Astrocyte (in vitro differentiated cells and primary cell): ENCODE measurements around the gene DGKB. TPM values are rescaled to one million over a fixed set of nuclear protein-coding genes. Genes with fewer than 3 reads are reported as not detected.

ENCODE experiments used
- DNase-seq: peaks from one replicate; pipeline ENCODE4 v3.0.0-alpha.2; 2010; ENCODE audit warnings: low read depth
- FAIRE-seq: peaks from 2 replicates; lab custom pipeline; 2011; peaks lifted over from hg19 to GRCh38; lab: Jason Lieb, UNC
- H2AFZ ChIP-seq: 2 replicates; pipeline ENCODE4 v1.6.0; 2012; ENCODE audit warnings: low read depth, low read length, inconsistent platforms
- H3K27ac ChIP-seq: 2 replicates; pipeline ENCODE4 v1.5.1; 2011; ENCODE audit warnings: low read depth, low read length, inconsistent platforms
- H3K27me3 ChIP-seq: 2 replicates; pipeline ENCODE4 v1.6.0; 2011; ENCODE audit warnings: low read length, inconsistent platforms; ENCODE audit not compliant: insufficient read depth
- H3K36me3 ChIP-seq: 2 replicates; pipeline ENCODE4 v1.5.1; 2011; ENCODE audit warnings: low read length, inconsistent platforms; ENCODE audit not compliant: insufficient read depth
- H3K4me1 ChIP-seq: 2 replicates; pipeline ENCODE4 v1.5.1; 2011; ENCODE audit warnings: low read length, inconsistent platforms; ENCODE audit not compliant: insufficient read depth
- H3K4me2 ChIP-seq: 2 replicates; pipeline ENCODE4 v1.6.0; 2012; ENCODE audit warnings: low read length, inconsistent platforms
- H3K4me3 ChIP-seq: 2 replicates; pipeline ENCODE4 v1.5.1; 2011; ENCODE audit warnings: low read depth, mild to moderate bottlenecking, low read length, inconsistent platforms; ENCODE audit not compliant: insufficient read depth
- H3K79me2 ChIP-seq: 2 replicates; pipeline ENCODE4 v1.6.0; 2012; ENCODE audit warnings: mild to moderate bottlenecking, low read length, inconsistent platforms; ENCODE audit not compliant: insufficient read depth
- H3K9ac ChIP-seq: 2 replicates; pipeline ENCODE4 v1.6.0; 2012; ENCODE audit warnings: mild to moderate bottlenecking, low read length, inconsistent platforms
- H3K9me3 ChIP-seq: 2 replicates; pipeline ENCODE4 v1.5.1; 2012; ENCODE audit warnings: low read depth, mild to moderate bottlenecking, low read length, inconsistent platforms; ENCODE audit not compliant: insufficient read depth
- H4K20me1 ChIP-seq: 2 replicates; pipeline ENCODE4 v1.6.0; 2012; ENCODE audit warnings: low read length, inconsistent platforms; ENCODE audit not compliant: insufficient read depth
- H3K27ac Mint-ChIP-seq: one replicate; pipeline ENCODE4 v1.8.0; 2021; ENCODE audit warnings: mild to moderate bottlenecking, mixed read lengths; ENCODE audit not compliant: unreplicated experiment
- H3K27me3 Mint-ChIP-seq: one replicate; pipeline ENCODE4 v1.8.0; 2021; ENCODE audit warnings: low read depth, mixed read lengths; ENCODE audit not compliant: unreplicated experiment
- H3K36me3 Mint-ChIP-seq: one replicate; pipeline ENCODE4 v1.8.0; 2021; ENCODE audit warnings: low read depth, mixed read lengths; ENCODE audit not compliant: unreplicated experiment
- H3K4me1 Mint-ChIP-seq: one replicate; pipeline ENCODE4 v1.8.0; 2021; ENCODE audit warnings: low read depth, mixed read lengths; ENCODE audit not compliant: unreplicated experiment
- H3K4me3 Mint-ChIP-seq: one replicate; pipeline ENCODE4 v1.8.0; 2021; ENCODE audit warnings: mild to moderate bottlenecking, moderate library complexity, mixed read lengths; ENCODE audit not compliant: unreplicated experiment
- H3K9me3 Mint-ChIP-seq: one replicate; pipeline ENCODE4 v1.8.0; 2021; ENCODE audit warnings: mild to moderate bottlenecking, mixed read lengths; ENCODE audit not compliant: unreplicated experiment
- CTCF ChIP-seq: IDR thresholded peaks from 2 replicates; pipeline ENCODE4 v1.5.1; 2011; ENCODE audit warnings: low read depth, mild to moderate bottlenecking, inconsistent platforms, low read length, moderate library complexity; ENCODE audit not compliant: insufficient read depth
- EZH2 ChIP-seq: IDR thresholded peaks from 2 replicates; pipeline ENCODE4 v1.6.1; 2012; ENCODE audit warnings: mild to moderate bottlenecking, low read length, inconsistent platforms; ENCODE audit not compliant: insufficient read depth
- total RNA-seq: library from RNA; stranded (reverse); gene quantifications from 2 replicates; pipeline ENCODE4 v1.2.1, GENCODE V29; 2021

The DGKB gene
- total RNA-seq, 1 donor from 2014 or later = 0.39 TPM

DNA sequence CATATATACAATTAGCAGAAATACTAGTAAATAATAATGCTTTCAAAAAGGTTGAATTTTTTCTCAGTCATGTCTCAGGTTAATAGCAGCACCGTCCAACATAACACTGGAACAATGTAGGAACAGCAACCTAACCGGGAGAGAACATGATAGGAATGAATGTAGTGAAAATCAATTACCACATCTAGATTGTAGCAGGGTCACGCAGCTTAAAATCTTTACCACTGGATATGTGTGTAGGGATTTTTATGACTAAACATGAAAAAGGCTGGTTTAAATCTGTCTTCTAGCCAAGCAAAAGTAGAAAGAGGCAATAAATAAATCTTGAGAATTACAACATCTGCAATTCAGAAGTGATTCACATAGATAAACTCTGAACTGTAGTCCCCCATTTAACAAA, 326.0 kb downstream of the DGKB start:
- H3K4me3 ChIP-seq = no peak overlapping the region
- Mint-ChIP-seq H3K9me3 (no peaks in the 10 kb centered on the region), H3K4me1 (no peaks in the 10 kb centered on the region), H3K4me3 (no peak overlapping the region), H3K27me3 (no peaks in the 10 kb centered on the region), H3K27ac (no peak overlapping the region), H3K36me3 (no peaks in the 10 kb centered on the region)
- H3K9me3 ChIP-seq = no peaks in the 10 kb centered on the region
- H3K79me2 ChIP-seq = no peaks in the 10 kb centered on the region
- no peak for TF ChIP-seq EZH2
- TF ChIP-seq CTCF = no peak
- no peak overlapping the region for H3K9ac ChIP-seq
- no peaks in the 10 kb centered on the region for H4K20me1 ChIP-seq
- no peak overlapping the region for H3K4me2 ChIP-seq
- H2AFZ ChIP-seq = no peak overlapping the region
- no peaks in the 10 kb centered on the region for H3K4me1 ChIP-seq
- no peak overlapping the region for H3K27ac ChIP-seq
- H3K27me3 ChIP-seq = no peaks in the 10 kb centered on the region
- H3K36me3 ChIP-seq = no peaks in the 10 kb centered on the region
- FAIRE-seq (no peak), DNase-seq (no peak)

DNA sequence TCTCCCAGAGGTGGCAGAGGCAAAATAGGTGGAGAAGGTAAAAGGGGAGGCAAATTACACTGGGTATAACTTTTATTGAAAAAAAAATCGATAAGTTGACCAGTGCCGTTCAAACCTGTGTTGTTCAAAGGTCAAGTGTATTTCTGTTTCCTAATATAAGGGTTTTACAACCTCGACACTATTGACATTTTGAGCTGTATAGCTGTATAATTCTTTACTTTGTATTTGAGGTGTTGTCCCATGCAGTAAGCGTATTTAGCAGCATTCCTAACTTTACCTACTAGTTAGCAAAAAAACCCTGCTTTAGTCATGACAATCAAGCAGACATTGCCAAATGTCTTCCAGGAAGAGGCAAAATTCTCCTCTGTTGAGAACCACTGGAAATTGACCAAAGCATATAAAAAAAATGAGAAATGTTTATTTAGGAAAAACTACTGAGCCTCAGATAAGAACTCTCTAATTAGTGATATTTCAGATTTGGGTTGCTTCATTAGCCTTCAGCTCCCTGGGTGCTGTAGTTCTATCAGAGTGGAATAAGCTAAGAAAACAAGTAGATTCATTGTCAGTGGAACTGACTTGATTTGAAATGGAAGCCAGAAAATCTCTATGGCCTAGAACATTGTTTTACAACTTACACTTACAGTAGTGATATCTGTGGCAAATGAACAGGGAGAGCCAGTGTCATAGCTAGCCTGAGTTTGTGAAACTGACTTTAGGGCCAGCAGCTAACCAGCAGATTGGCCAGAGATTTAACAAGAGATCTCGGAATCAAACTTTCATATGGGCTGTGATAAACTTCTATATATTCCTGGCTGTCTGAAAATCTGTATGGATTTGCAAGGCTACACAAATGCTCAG, 331.6 kb downstream of the DGKB start:
- TF ChIP-seq EZH2 (no peak), CTCF (no peak)
- H3K9me3 ChIP-seq = no peaks in the 10 kb centered on the region
- no peak overlapping the region for H3K4me3 ChIP-seq
- Mint-ChIP-seq H3K36me3 (no peaks in the 10 kb centered on the region), H3K4me1 (no peaks in the 10 kb centered on the region), H3K4me3 (no peak overlapping the region), H3K27ac (no peak overlapping the region), H3K9me3 (no peaks in the 10 kb centered on the region), H3K27me3 (no peaks in the 10 kb centered on the region)
- no peak overlapping the region for H3K27ac ChIP-seq
- FAIRE-seq = no peak
- no peaks in the 10 kb centered on the region for H3K79me2 ChIP-seq
- H2AFZ ChIP-seq = no peak overlapping the region
- H3K36me3 ChIP-seq = no peaks in the 10 kb centered on the region
- H3K27me3 ChIP-seq = no peaks in the 10 kb centered on the region
- no peaks in the 10 kb centered on the region for H3K4me1 ChIP-seq
- no peak overlapping the region for H3K9ac ChIP-seq
- H3K4me2 ChIP-seq = no peak overlapping the region
- no peak for DNase-seq
- no peaks in the 10 kb centered on the region for H4K20me1 ChIP-seq

DNA sequence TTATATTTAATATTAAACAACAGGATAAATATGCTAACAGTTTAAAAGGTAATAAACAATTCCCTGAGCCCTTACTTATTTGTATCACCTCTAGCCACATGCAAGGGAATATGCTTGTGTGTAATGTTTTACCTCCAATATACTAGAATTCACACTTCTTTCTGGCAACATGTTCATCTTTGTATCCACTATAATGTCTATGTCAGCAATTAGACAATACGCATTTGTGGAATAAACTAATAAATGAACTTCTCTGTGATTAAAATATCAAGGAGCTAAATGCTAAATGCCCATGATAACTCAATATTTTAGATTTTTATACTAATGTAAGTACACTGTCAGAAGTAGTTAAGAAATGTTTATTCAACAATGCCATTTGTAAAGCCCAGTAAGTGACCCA, 350.5 kb downstream of the DGKB start:
- Mint-ChIP-seq H3K9me3 (no peaks in the 10 kb centered on the region), H3K4me1 (no peaks in the 10 kb centered on the region), H3K4me3 (no peak overlapping the region), H3K27ac (no peak overlapping the region), H3K36me3 (no peaks in the 10 kb centered on the region), H3K27me3 (no peaks in the 10 kb centered on the region)
- Histone ChIP-seq H4K20me1 (no peaks in the 10 kb centered on the region), H3K4me1 (no peaks in the 10 kb centered on the region), H3K4me2 (no peak overlapping the region), H3K9me3 (no peaks in the 10 kb centered on the region), H2AFZ (no peak overlapping the region), H3K4me3 (no peak overlapping the region), H3K9ac (no peak overlapping the region), H3K27ac (no peak overlapping the region), H3K36me3 (no peaks in the 10 kb centered on the region), H3K79me2 (no peaks in the 10 kb centered on the region), H3K27me3 (no peaks in the 10 kb centered on the region)
- TF ChIP-seq CTCF (no peak), EZH2 (no peak)
- FAIRE-seq (no peak), DNase-seq (no peak)
